Heart right ventricle (tissue), 16 donors: Measurements from ENCODE around the gene FOXK2. TPM values are rescaled to one million over a fixed set of nuclear protein-coding genes. Genes with fewer than 3 reads are reported as not detected.

Experiments used
- ATAC-seq, 8 donors: fragments of 200-7000 bp; cut with Tn5 transposase; one replicate each; pipeline ENCODE4 v1.9.1; 2020; ENCODE audit warnings: mild to moderate bottlenecking in 8 of 8, moderate library complexity in 8 of 8, moderate number of reproducible peaks in 1 of 8
- DNase-seq, 2 donors: peaks; one replicate each; pipeline ENCODE4 v3.0.0-alpha.2; 2020
- H3K27ac ChIP-seq, 10 donors: fragments of 200-600 bp; sonication (generic) in 2 of 10; one replicate each; pipeline versions ENCODE4 v1.5.0 to v1.8.0; 2020 to 2022; ENCODE audit warnings: mild to moderate bottlenecking in 3 of 10
- H3K27me3 ChIP-seq, 7 donors: fragments of 200-600 bp; one replicate each; pipeline ENCODE4 v1.8.0; 2021 to 2022; ENCODE audit warnings: mild to moderate bottlenecking in 2 of 7
- H3K36me3 ChIP-seq, 9 donors: fragments of 200-600 bp; sonication (generic) in 1 of 9; one replicate each; pipeline versions ENCODE4 v1.5.0 to v1.8.0; 2020 to 2022; ENCODE audit warnings: mild to moderate bottlenecking in 2 of 9
- H3K4me1 ChIP-seq, 9 donors: fragments of 200-600 bp; sonication (generic) in 1 of 9; one replicate each; pipeline versions ENCODE4 v1.5.0 to v1.8.0; 2020 to 2022; ENCODE audit warnings: mild to moderate bottlenecking in 4 of 9
- H3K4me3 ChIP-seq, 10 donors: fragments of 200-600 bp; sonication (generic) in 2 of 10; one replicate each; pipeline versions ENCODE4 v1.5.0 to v1.8.0; 2020 to 2022; ENCODE audit warnings: mild to moderate bottlenecking in 7 of 10, moderate library complexity in 2 of 10
- H3K9me3 ChIP-seq, 11 donors: fragments of 200-600 bp in 10 of 11; sonication (generic) in 2 of 11; one replicate each; pipeline versions ENCODE4 v1.5.0 to v1.8.0; 2013 to 2022; ENCODE audit warnings: mild to moderate bottlenecking in 2 of 11, control low read depth in 1 of 11, moderate library complexity in 1 of 11
- WGBS, 2 donors: extraction: QIAGEN DNeasy Blood & Tissue Kit; methylation state at CpG; one replicate each; pipeline ENCODE4 v1.1.7; 2013; ENCODE audit warnings: inconsistent platforms in 1 of 2; 5-methylcytosine and 5-hydroxymethylcytosine counted together
- intact Hi-C, 10 donors: fragments of 100-400 bp; cut with DNase I; formaldehyde crosslinking; loops; one replicate each; pipeline versions ENCODE4 v1.11.1 to v1.14.2; 2022
- polyA plus RNA-seq, 2 donors: library from polyadenylated mRNA; stranded (reverse); fragments of 200-250 nt; gene quantifications; one replicate each; pipeline ENCODE4 v1.2.3, GENCODE V29; 2013
- total RNA-seq, 10 donors: library from RNA; stranded (reverse); fragmentation: NEBNext Ultra II Directional in 3 of 10; extraction: Animal tissue kit (Norgen Biotek cat#: 25700) in 3 of 10; gene quantifications; one replicate each; pipeline versions ENCODE4 v1.2.1 to v1.2.4, GENCODE V29; 2021 to 2023
- TF ChIP-seq, protein P1 (sequence below), 9 donors: fragments of 200-600 bp; sonication (generic) in 2 of 9; IDR thresholded peaks; one replicate each; pipeline versions ENCODE4 v1.5.0 to v1.8.0; 2021 to 2022; ENCODE audit warnings: antibody characterized with exemption in 9 of 9, mild to moderate bottlenecking in 5 of 9, moderate library complexity in 1 of 9
- donor health status: Arrhythmogenic right ventricular cardiomyopathy.
- donor health status: ischemic (EF 13 %, LVEDD 7.1; RV severe dilation, severe dysfunction).
- donor health status: healthy with polysubstance abuse.
- donor health status: DM: no; HTN: yes; CAD: no.
- donor health status: DM: no; HTN: no; CAD: no.
- donor health status: ischemic (EF 25% LVEDD 6.9; RV normal size, moderate dysfunction).
- donor health status: ischemic (EF 25% LVEDD 5.7; RV mildly dilated, moderate dysfunction).
- donor health status: healthy.
- donor health status: DM: yes; HTN: yes; CAD: no.
- donor health status: Ischemic cardiomyopathy.
- donor health status: ischemic (EF 35%, LVEDD 5.7; RV mildly dilated, moderate dysfunction).
- donor health status: nonischemic (EF 11% LVEDD 7.7; RV severe dilation, severe dysfunction).
- donor health status: DM: yes; HTN: yes; CAD: no.
- donor health status: PGD.
- donor health status: ischemic (EF 29% LVEDD 5.4; RV normal size, mild dysfunction).
- donor health status: nonischemic (EF 23%, LVEDD 6.1; RV moderate dilation, normal function).

Gene FOXK2
- total and polyA plus RNA-seq, 12 donors: 16.5 to 66.6 (median 30.6) TPM

DNA sequence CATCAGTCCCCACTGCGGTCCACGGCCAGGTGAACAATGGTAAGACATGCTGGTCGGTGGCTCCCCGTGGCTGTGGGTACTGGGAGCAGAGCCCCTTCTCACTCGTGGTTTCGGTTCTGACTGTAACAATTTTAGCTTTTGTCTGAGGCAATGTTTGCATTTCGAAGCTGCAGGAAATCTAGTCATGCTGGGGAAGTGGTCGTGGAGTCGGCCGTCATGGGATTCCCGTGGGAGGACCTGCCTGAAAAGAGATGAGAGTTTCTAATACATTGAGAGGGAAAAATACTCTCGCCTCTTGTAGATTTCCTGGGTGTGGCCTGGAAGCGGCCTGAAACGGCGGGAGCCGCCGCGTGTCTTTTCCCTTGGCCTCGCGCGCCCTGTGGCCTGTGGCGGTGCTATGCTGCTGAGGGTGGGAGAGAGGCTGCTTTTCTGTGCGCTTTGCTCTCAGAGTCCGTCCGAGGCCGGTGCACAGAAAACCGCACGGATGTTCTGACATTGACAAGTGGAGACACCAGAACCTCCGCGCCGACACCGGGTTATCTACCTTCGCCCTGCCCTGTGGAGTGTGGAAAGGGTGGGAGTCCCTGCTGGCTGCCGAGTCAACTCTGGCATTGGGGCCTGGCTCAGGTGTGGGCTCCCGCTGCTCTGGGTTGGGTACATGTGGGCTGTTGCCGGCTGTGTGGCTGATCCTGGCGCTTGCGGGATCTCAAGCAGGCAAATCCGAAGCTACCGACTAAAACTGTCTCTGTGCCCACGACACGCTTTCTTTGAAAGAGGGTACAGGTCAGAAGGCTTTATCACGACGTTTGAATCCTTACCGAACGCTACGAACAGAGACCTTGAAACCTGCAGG, 67.9 kb downstream of the FOXK2 start:
- peaks cover 8 to 44% (median 19%) of the 10 kb centered on the region in 9 donors for H3K4me1 ChIP-seq
- no peaks in the 10 kb centered on the region for H3K9me3 ChIP-seq
- DNase-seq: no peak
- ATAC-seq: peak in 1 of 8 donors; percentile 11
- H3K36me3 ChIP-seq: peaks cover 0 to 59% (median 27%) of the 10 kb centered on the region in 9 donors
- no peaks in the 10 kb centered on the region for H3K27me3 ChIP-seq
- no peak overlapping the region for H3K4me3 ChIP-seq
- 82 to 83% methylated on average over 47 of the region's 47 CpGs for WGBS, 2 donors
- TF ChIP-seq, protein P1, sequence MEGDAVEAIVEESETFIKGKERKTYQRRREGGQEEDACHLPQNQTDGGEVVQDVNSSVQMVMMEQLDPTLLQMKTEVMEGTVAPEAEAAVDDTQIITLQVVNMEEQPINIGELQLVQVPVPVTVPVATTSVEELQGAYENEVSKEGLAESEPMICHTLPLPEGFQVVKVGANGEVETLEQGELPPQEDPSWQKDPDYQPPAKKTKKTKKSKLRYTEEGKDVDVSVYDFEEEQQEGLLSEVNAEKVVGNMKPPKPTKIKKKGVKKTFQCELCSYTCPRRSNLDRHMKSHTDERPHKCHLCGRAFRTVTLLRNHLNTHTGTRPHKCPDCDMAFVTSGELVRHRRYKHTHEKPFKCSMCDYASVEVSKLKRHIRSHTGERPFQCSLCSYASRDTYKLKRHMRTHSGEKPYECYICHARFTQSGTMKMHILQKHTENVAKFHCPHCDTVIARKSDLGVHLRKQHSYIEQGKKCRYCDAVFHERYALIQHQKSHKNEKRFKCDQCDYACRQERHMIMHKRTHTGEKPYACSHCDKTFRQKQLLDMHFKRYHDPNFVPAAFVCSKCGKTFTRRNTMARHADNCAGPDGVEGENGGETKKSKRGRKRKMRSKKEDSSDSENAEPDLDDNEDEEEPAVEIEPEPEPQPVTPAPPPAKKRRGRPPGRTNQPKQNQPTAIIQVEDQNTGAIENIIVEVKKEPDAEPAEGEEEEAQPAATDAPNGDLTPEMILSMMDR (IDR thresholded peaks at IDR 0.05): no peak
- intact Hi-C loops: no loop called here
- peak overlapping the region in 1 of 10 donors; percentile 44 for H3K27ac ChIP-seq

DNA sequence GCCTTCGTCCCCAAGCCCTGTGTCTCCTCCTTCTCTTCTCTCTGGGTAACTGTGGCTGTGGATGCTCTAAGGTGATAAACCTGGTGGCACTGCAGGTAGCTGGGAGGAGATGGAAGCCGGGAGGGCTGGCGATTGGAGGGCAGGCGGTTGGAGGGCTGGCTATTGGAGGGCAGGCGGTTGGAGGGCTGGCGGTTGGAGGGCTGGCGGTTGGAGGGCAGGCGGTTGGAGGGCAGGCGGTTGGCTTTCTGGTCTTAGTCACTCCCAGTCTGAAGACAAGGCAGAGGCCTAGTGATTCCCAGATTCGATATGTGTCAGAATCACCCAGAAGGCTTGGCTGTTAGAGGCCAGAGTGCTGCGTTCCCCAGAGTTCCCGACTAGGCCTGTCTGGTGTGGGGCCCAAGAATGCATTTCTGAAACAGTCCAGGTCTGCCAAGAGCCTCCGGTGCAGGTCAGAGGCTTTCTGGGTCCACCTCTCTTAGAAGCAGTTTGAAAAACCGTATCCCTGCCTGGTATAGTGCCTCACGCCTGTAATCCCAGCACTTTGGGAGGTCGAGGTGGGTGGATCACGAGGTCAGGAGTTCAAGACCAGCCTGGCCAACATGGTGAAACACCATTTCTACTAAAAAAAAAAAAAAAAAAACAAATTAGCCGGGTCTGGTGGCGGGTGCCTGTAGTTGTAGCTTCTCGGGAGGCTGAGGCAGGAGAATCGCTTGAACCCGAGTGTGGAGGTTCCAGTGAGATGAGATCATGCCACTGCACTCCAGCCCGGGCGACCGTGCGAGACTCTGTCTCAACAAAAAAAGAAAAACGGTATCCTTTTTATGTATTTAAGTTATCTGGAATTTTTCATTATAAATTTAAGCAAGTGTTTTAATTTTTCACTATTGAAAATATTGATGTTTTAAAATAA, 69.0 kb downstream of the FOXK2 start:
- H3K27me3 ChIP-seq: no peaks in the 10 kb centered on the region
- intact Hi-C loops: loop anchor here in 1 of 10 donors (1.0 kb wide), 1 partner anchor 17 kb away; no protein-coding TSS in a partner anchor
- H3K4me1 ChIP-seq: peaks cover 11 to 53% (median 27%) of the 10 kb centered on the region in 9 donors
- H3K36me3 ChIP-seq: peaks cover 0 to 48% (median 24%) of the 10 kb centered on the region in 9 donors
- ATAC-seq (no peak), DNase-seq (no peak)
- no peaks in the 10 kb centered on the region for H3K9me3 ChIP-seq
- no peak overlapping the region for H3K4me3 ChIP-seq
- TF ChIP-seq, protein P1 (IDR thresholded peaks at IDR 0.05): no peak
- WGBS, 2 donors: 94% methylated on average over 27 of the region's 27 CpGs
- peak overlapping the region in 1 of 10 donors; percentile 31 for H3K27ac ChIP-seq

DNA sequence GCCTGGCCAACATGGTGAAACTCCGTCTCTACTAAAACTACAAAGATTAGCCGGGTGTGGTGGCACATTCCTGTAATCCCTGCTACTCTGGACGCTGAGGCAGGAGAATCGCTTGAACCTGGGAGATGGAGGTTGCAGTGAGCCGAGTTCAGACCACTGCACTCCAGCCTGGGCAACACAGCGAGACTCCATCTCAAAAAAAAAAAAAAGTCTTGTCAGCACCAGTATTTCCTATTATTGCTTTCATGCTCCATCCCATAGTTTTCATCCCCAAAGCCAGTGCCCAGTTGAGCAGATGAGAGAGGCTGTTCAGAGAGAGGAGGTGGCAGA, 70.3 kb downstream of the FOXK2 start:
- Histone ChIP-seq H3K4me3 (no peak overlapping the region), H3K4me1 (peaks cover 13 to 65% (median 36%) of the 10 kb centered on the region in 9 donors), H3K9me3 (no peaks in the 10 kb centered on the region), H3K36me3 (peaks cover 0 to 35% (median 12%) of the 10 kb centered on the region in 9 donors), H3K27ac (peak overlapping the region in 3 of 10 donors; percentile 21 to 94 (median 31)), H3K27me3 (no peaks in the 10 kb centered on the region)
- TF ChIP-seq, protein P1 (IDR thresholded peaks at IDR 0.05): no peak
- WGBS, 2 donors: 72 to 77% methylated on average over 6 of the region's 6 CpGs
- intact Hi-C loops: loop anchor here in 1 of 10 donors (1.0 kb wide), 1 partner anchor 19 kb away; no protein-coding TSS in a partner anchor
- DNase-seq: no peak
- ATAC-seq: no peak

DNA sequence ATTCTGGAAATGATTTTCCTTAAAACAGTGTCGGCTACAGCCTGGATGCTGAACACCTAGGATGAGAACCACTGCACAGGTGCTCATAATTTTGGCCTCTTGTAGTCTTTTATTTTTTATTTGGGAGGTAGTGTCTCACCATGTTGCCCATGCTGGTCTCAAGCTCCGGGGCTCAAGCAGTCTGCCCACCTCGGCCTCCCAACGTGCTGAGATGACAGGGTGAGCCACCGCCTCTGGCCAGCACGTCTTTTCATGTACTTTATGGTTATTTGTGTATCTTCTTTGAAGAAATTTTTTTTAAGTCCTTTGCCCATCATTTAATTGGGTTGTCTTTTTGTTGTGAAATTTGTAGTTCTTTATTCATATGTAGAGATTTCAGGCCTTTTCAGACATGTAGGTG, 70.7 kb downstream of the FOXK2 start:
- WGBS, 2 donors: 90 to 93% methylated on average over 6 of the region's 6 CpGs
- no peak for DNase-seq
- intact Hi-C loops: no loop called here
- H3K27ac ChIP-seq: peak overlapping the region in 3 of 10 donors; percentile 21 to 94 (median 31)
- no peaks in the 10 kb centered on the region for H3K9me3 ChIP-seq
- H3K36me3 ChIP-seq: peaks cover 0 to 34% (median 12%) of the 10 kb centered on the region in 9 donors
- peaks cover 13 to 67% (median 36%) of the 10 kb centered on the region in 9 donors for H3K4me1 ChIP-seq
- TF ChIP-seq, protein P1 (IDR thresholded peaks at IDR 0.05): no peak
- no peak overlapping the region for H3K4me3 ChIP-seq
- H3K27me3 ChIP-seq: no peaks in the 10 kb centered on the region
- ATAC-seq: no peak
